Esophagus muscularis mucosa (tissue), 4 donors: ENCODE data around the gene YIPF2. TPM values are rescaled to one million over a fixed set of nuclear protein-coding genes. Genes with fewer than 3 reads are reported as not detected.

Experiments
- DNase-seq: peaks from one replicate; pipeline ENCODE4 v3.0.0-alpha.2; 2017; ENCODE audit errors: extremely low spot score
- H3K27ac ChIP-seq, 4 donors: fragments of 200-600 bp; sonication (generic); replicated peaks in 1 of 4; 1 replicate in 3 of 4; 2 replicates in 1 of 4; pipeline ENCODE4 v1.5.1; 2016 to 2019; ENCODE audit warnings: mild to moderate bottlenecking in 1 of 4
- H3K27me3 ChIP-seq, 4 donors: fragments of 200-600 bp; sonication (generic); one replicate each; pipeline versions ENCODE4 v1.5.1 to v1.6.0; 2016 to 2019
- H3K36me3 ChIP-seq, 4 donors: fragments of 200-600 bp; sonication (generic); one replicate each; pipeline ENCODE4 v1.5.1; 2016 to 2019
- H3K4me1 ChIP-seq, 4 donors: fragments of 200-600 bp; sonication (generic); one replicate each; pipeline ENCODE4 v1.5.1; 2016 to 2019
- H3K4me3 ChIP-seq, 4 donors: fragments of 200-600 bp; sonication (generic); 1 replicate in 2 of 4; 2 replicates in 2 of 4; pipeline ENCODE4 v1.5.1; 2016 to 2019; ENCODE audit warnings: mild to moderate bottlenecking in 4 of 4, moderate library complexity in 1 of 4
- H3K9me3 ChIP-seq, 4 donors: fragments of 200-600 bp; sonication (generic); 1 replicate in 3 of 4; 2 replicates in 1 of 4; pipeline ENCODE4 v1.5.1; 2016 to 2019
- EP300 ChIP-seq: sonication (generic); formaldehyde crosslinking; IDR thresholded peaks from one replicate; pipeline ENCODE4 v1.6.1; 2017; ENCODE audit warnings: antibody characterized with exemption
- POLR2A ChIP-seq: fragments of 450-650 bp; IDR thresholded peaks from one replicate; pipeline ENCODE4 v1.6.1; 2017; ENCODE audit warnings: antibody characterized with exemption, moderate library complexity, mild to moderate bottlenecking, low read depth
- POLR2AphosphoS5 ChIP-seq, 2 donors: sonication (generic); formaldehyde crosslinking; IDR thresholded peaks; one replicate each; pipeline ENCODE4 v1.6.1; 2017; ENCODE audit warnings: antibody characterized with exemption in 2 of 2
- WGBS: methylation state at CpG from one replicate; pipeline ENCODE4 v1.1.5; 2018; 5-methylcytosine and 5-hydroxymethylcytosine counted together
- intact Hi-C: fragments of 100-400 bp; cut with DNase I; formaldehyde crosslinking; loops from one replicate; pipeline ENCODE4 v1.15.1; 2023
- total RNA-seq, 4 donors: library from RNA; depleted of rRNA; stranded (reverse); fragments of >200 nt; gene quantifications; one replicate each; pipeline versions ENCODE4 v1.1.0 to v1.2.1, GENCODE V29; 2016
- TF ChIP-seq, protein P1 (sequence below), 3 experiments: fragments of 200-600 bp in 2 of 3; fragments of 450-650 bp in 1 of 3; sonication (generic) in 2 of 3; IDR thresholded peaks; one replicate each; pipeline ENCODE4 v1.5.1; 2017 to 2019; ENCODE audit warnings: antibody characterized with exemption in 3 of 3, mild to moderate bottlenecking in 2 of 3, moderate library complexity in 1 of 3

Gene YIPF2
- total RNA-seq, 4 donors from 2014 or later: 23.3 to 50.1 (median 31.0) TPM

DNA sequence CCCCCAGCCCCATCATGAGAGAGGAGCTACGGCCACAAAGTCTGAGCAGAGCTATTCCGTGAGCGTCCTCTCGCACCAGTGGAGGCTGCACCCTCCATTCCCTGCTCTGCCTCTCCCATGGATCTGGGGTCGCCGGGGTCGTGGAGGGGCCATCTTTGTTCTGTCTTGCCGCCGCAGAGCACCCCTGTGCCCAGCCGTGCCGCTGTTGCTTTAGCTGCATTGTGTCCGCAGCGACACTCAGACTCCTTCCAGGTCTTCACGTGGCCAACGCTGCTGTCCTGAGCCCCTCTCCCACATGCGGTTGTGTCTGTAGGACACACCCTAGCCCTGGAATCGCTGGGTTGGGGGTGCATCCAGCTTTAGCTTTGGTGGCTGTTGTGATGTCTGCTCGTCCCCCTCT lies 15.8 kb downstream of the YIPF2 start:
- no peak for DNase-seq
- WGBS: 91% methylated on average over 16 of the region's 18 CpGs
- Histone ChIP-seq H3K9me3 (no peaks in the 10 kb centered on the region), H3K4me3 (no peak overlapping the region), H3K27me3 (no peaks in the 10 kb centered on the region), H3K36me3 (peaks cover 35 to 97% (median 89%) of the 10 kb centered on the region in 4 donors), H3K27ac (no peak overlapping the region), H3K4me1 (no peaks in the 10 kb centered on the region)
- intact Hi-C loops: no loop called here
- TF ChIP-seq EP300: no peak
- TF ChIP-seq POLR2AphosphoS5 (IDR thresholded peaks at IDR 0.05): no peak
- TF ChIP-seq, protein P1, sequence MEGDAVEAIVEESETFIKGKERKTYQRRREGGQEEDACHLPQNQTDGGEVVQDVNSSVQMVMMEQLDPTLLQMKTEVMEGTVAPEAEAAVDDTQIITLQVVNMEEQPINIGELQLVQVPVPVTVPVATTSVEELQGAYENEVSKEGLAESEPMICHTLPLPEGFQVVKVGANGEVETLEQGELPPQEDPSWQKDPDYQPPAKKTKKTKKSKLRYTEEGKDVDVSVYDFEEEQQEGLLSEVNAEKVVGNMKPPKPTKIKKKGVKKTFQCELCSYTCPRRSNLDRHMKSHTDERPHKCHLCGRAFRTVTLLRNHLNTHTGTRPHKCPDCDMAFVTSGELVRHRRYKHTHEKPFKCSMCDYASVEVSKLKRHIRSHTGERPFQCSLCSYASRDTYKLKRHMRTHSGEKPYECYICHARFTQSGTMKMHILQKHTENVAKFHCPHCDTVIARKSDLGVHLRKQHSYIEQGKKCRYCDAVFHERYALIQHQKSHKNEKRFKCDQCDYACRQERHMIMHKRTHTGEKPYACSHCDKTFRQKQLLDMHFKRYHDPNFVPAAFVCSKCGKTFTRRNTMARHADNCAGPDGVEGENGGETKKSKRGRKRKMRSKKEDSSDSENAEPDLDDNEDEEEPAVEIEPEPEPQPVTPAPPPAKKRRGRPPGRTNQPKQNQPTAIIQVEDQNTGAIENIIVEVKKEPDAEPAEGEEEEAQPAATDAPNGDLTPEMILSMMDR (IDR thresholded peaks at IDR 0.05): no peak
- TF ChIP-seq POLR2A: no peak

DNA sequence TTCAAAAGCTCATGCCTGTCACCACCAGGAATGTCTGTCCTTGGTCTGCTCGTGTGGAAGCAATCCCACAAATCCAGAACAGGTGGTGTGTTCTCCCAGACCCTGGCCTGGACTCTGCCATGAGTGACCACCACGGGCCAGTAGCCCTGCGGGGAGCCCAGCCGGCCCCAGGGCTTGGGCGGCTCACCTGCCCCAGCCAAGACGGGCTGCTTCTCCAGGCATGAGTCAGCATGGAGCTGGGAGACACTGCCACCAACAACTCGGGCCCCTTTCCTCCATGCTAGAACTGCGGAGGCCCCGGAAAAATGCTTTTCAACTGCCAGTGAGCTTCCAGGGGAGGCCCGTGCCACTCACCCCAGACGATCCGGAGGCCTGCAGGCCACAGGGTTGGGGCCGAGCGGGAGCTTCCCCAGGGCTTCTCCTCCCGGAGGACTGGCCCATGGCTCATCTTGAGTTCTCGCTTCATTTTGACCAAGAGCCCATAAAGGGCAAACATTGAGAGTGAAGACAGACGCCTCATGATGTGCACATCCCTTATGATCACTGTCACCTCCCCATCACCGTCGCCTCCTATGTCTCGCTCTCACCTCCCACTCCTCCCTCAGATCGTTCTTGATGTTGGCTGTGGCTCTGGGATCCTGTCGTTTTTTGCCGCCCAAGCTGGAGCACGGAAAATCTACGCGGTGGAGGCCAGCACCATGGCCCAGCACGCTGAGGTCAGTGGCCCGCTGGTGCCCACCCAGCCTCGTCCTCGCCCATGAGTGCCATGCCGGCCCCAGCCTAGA lies 16.7 kb downstream of the YIPF2 start:
- Histone ChIP-seq H3K27ac (no peak overlapping the region), H3K9me3 (no peaks in the 10 kb centered on the region), H3K36me3 (peaks cover 35 to 100% (median 88%) of the 10 kb centered on the region in 4 donors), H3K4me1 (no peaks in the 10 kb centered on the region), H3K4me3 (no peak overlapping the region), H3K27me3 (no peaks in the 10 kb centered on the region)
- WGBS: 90% methylated on average over 17 of the region's 31 CpGs
- no peak for DNase-seq
- no peak for TF ChIP-seq POLR2A
- TF ChIP-seq, protein P1 (IDR thresholded peaks at IDR 0.05): no peak
- no peak for TF ChIP-seq EP300
- no peak for TF ChIP-seq POLR2AphosphoS5 (IDR thresholded peaks at IDR 0.05)
- intact Hi-C loops: no loop called here

DNA sequence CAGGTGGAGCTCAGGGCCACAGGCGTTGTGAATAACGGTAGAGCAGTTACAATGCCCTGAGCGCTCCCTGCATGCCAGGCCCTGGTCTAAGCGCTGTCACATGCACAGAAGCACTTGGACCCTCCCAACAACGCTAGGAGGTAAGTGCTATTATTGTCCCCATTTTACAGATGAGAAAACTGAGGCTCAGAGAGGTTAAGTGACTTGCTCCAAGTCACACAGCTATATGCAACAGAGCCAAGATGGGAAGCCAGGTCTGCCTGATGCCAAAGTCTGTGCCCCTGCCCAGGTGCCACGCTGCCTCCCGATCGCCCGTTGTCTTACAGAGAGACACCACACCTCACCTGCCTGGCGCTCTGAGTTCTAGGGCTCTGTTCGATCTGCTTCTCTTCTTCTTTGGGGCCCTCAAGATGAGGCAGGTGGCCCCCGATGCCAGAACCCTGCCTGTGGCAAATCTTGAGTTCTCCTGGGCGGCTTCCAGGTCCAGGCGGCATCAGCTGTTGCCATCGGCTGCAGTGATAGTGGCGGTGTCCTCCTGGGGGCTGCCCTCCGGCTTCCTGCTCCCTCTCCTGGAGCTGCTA lies 20.0 kb downstream of the YIPF2 start:
- Histone ChIP-seq H3K4me1 (no peaks in the 10 kb centered on the region), H3K9me3 (no peaks in the 10 kb centered on the region), H3K36me3 (peaks cover 28 to 85% (median 58%) of the 10 kb centered on the region in 4 donors), H3K4me3 (no peak overlapping the region), H3K27ac (no peak overlapping the region), H3K27me3 (no peaks in the 10 kb centered on the region)
- TF ChIP-seq, protein P1 (IDR thresholded peaks at IDR 0.05): no peak
- intact Hi-C loops: no loop called here
- no peak for DNase-seq
- 88% methylated on average over 17 of the region's 17 CpGs for WGBS

DNA sequence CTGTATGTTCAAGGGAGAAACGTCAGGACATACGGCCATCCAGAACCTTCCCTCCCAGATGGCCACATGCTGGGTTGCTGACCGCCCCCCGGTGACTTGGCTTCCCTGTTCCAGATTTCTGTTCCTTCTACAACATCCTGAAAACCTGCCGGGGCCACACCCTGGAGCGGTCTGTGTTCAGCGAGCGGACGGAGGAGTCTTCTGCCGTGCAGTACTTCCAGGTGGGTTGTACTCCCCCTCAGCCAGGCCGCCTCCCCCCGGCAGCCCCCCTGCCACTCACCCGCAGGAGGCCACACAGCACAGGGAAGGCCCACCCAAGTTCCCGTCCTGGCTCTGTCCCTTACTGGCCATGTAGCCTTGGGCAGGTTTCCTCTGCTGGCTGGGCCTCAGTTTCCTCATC lies 20.5 kb downstream of the YIPF2 start:
- H3K4me3 ChIP-seq: no peak overlapping the region
- H3K27ac ChIP-seq: no peak overlapping the region
- intact Hi-C loops: no loop called here
- no peaks in the 10 kb centered on the region for H3K9me3 ChIP-seq
- WGBS: 83% methylated on average over 9 of the region's 14 CpGs
- H3K36me3 ChIP-seq: peaks cover 28 to 79% (median 54%) of the 10 kb centered on the region in 4 donors
- TF ChIP-seq POLR2A (no peak), POLR2AphosphoS5 (IDR thresholded peaks at IDR 0.05) (no peak), EP300 (no peak)
- TF ChIP-seq, protein P1 (IDR thresholded peaks at IDR 0.05): no peak
- no peaks in the 10 kb centered on the region for H3K4me1 ChIP-seq
- DNase-seq: no peak
- no peaks in the 10 kb centered on the region for H3K27me3 ChIP-seq
